Peyer's patch (tissue), 4 donors: ENCODE results near the gene TMC6. TPM values are rescaled to one million over a fixed set of nuclear protein-coding genes. Genes with fewer than 3 reads are reported as not detected.

Experiments
- DNase-seq, 3 donors: peaks; one replicate each; pipeline ENCODE4 v3.0.0-alpha.2; 2017 to 2019
- H3K27ac ChIP-seq, 4 donors: fragments of 200-600 bp; sonication (generic); one replicate each; pipeline ENCODE4 v1.5.1; 2016 to 2019
- H3K27me3 ChIP-seq, 2 donors: fragments of 200-600 bp; sonication (generic); one replicate each; pipeline ENCODE4 v1.5.1; 2019
- H3K36me3 ChIP-seq, 3 donors: fragments of 200-600 bp; sonication (generic); one replicate each; pipeline ENCODE4 v1.5.1; 2016 to 2019
- H3K4me1 ChIP-seq, 4 donors: fragments of 200-600 bp; sonication (generic); one replicate each; pipeline ENCODE4 v1.5.1; 2016 to 2019
- H3K4me3 ChIP-seq, 4 donors: fragments of 200-600 bp; sonication (generic); 1 replicate in 3 of 4; 2 replicates in 1 of 4; pipeline ENCODE4 v1.5.1; 2016 to 2019; ENCODE audit warnings: mild to moderate bottlenecking in 1 of 4
- H3K9me3 ChIP-seq, 4 donors: fragments of 200-600 bp; sonication (generic); one replicate each; pipeline ENCODE4 v1.5.1; 2016 to 2019; ENCODE audit warnings: mild to moderate bottlenecking in 1 of 4
- CTCF ChIP-seq, 6 experiments: fragments of 450-650 bp in 4 of 6; fragments of 200-600 bp in 2 of 6; sonication (generic) in 1 of 6; IDR thresholded peaks; one replicate each; pipeline ENCODE4 v1.5.1; 2017 to 2019; ENCODE audit warnings: antibody characterized with exemption in 6 of 6, mild to moderate bottlenecking in 3 of 6, moderate library complexity in 1 of 6
- POLR2A ChIP-seq, 2 donors: fragments of 450-650 bp; IDR thresholded peaks; one replicate each; pipeline ENCODE4 v1.5.1; 2017; ENCODE audit warnings: antibody characterized with exemption in 2 of 2, mild to moderate bottlenecking in 2 of 2, moderate library complexity in 2 of 2
- total RNA-seq, 4 donors: library from RNA; depleted of rRNA; stranded (reverse); fragments of >200 nt; gene quantifications; one replicate each; pipeline ENCODE4 v1.1.0, GENCODE V29; 2016

TMC6 gene
- total RNA-seq, 4 donors from 2014 or later, result 54.5 to 107 (median 94.9) TPM

- peaks cover 0 to 21% (median 3%) of the 10 kb centered on the region in 4 donors for H3K4me1 ChIP-seq
- TF ChIP-seq CTCF (IDR thresholded peaks at IDR 0.05) (no peak), POLR2A (IDR thresholded peaks at IDR 0.05) (no peak)
- H3K4me3 ChIP-seq, result no peak overlapping the region
- peak overlapping the region in 2 of 4 donors; percentile 17 to 66 for H3K27ac ChIP-seq
- peak in 2 of 3 donors; percentile 50 to 68 for DNase-seq
- no peaks in the 10 kb centered on the region for H3K36me3 ChIP-seq
- H3K9me3 ChIP-seq, result no peaks in the 10 kb centered on the region
- H3K27me3 ChIP-seq, result no peaks in the 10 kb centered on the region
Observed at GRCh38 chr17:78154903-78155811, 26.6 kb upstream of the TMC6 start.

GRCh38 chr17:78151514-78152008, 23.0 kb upstream of the TMC6 start:
- TF ChIP-seq CTCF (IDR thresholded peaks at IDR 0.05), result no peak
- TF ChIP-seq POLR2A (IDR thresholded peaks at IDR 0.05), result no peak
- peaks cover 0 to 17% (median 10%) of the 10 kb centered on the region in 4 donors for H3K4me1 ChIP-seq
- H3K27ac ChIP-seq, result peak overlapping the region in 1 of 4 donors; percentile 31
- H3K36me3 ChIP-seq, result no peaks in the 10 kb centered on the region
- H3K9me3 ChIP-seq, result no peaks in the 10 kb centered on the region
- H3K4me3 ChIP-seq, result no peak overlapping the region
- DNase-seq, result peak in 1 of 3 donors; percentile 66
- no peaks in the 10 kb centered on the region for H3K27me3 ChIP-seq

GRCh38 chr17:78148286-78149016, 19.9 kb upstream of the TMC6 start:
- no peaks in the 10 kb centered on the region for H3K36me3 ChIP-seq
- H3K27ac ChIP-seq, result peak overlapping the region in 1 of 4 donors; percentile 60
- no peak for TF ChIP-seq CTCF (IDR thresholded peaks at IDR 0.05)
- no peak for TF ChIP-seq POLR2A (IDR thresholded peaks at IDR 0.05)
- no peak for DNase-seq
- H3K4me1 ChIP-seq, result peaks cover 10 to 44% (median 23%) of the 10 kb centered on the region in 4 donors
- no peak overlapping the region for H3K4me3 ChIP-seq
- no peaks in the 10 kb centered on the region for H3K9me3 ChIP-seq
- no peaks in the 10 kb centered on the region for H3K27me3 ChIP-seq

GRCh38 chr17:78147315-78147998, 18.9 kb upstream of the TMC6 start:
- Histone ChIP-seq H3K4me3 (no peak overlapping the region), H3K27ac (peak overlapping the region in 3 of 4 donors; percentile 15 to 71 (median 60)), H3K36me3 (no peaks in the 10 kb centered on the region), H3K4me1 (peaks cover 12 to 47% (median 23%) of the 10 kb centered on the region in 4 donors), H3K27me3 (no peaks in the 10 kb centered on the region), H3K9me3 (no peaks in the 10 kb centered on the region)
- peak in 2 of 3 donors; percentile 79 to 83 for DNase-seq
- TF ChIP-seq POLR2A (IDR thresholded peaks at IDR 0.05) (no peak), CTCF (IDR thresholded peaks at IDR 0.05) (no peak)

GRCh38 chr17:78146881-78147280, 18.3 kb upstream of the TMC6 start:
- DNase-seq, result no peak
- peak overlapping the region in 2 of 4 donors; percentile 60 to 71 for H3K27ac ChIP-seq
- no peaks in the 10 kb centered on the region for H3K27me3 ChIP-seq
- H3K9me3 ChIP-seq, result no peaks in the 10 kb centered on the region
- no peak for TF ChIP-seq POLR2A (IDR thresholded peaks at IDR 0.05)
- no peak for TF ChIP-seq CTCF (IDR thresholded peaks at IDR 0.05)
- no peaks in the 10 kb centered on the region for H3K36me3 ChIP-seq
- peaks cover 12 to 48% (median 25%) of the 10 kb centered on the region in 4 donors for H3K4me1 ChIP-seq
- no peak overlapping the region for H3K4me3 ChIP-seq
